ENCODE results near the gene TRIM10.

TRIM10 gene

DNA sequence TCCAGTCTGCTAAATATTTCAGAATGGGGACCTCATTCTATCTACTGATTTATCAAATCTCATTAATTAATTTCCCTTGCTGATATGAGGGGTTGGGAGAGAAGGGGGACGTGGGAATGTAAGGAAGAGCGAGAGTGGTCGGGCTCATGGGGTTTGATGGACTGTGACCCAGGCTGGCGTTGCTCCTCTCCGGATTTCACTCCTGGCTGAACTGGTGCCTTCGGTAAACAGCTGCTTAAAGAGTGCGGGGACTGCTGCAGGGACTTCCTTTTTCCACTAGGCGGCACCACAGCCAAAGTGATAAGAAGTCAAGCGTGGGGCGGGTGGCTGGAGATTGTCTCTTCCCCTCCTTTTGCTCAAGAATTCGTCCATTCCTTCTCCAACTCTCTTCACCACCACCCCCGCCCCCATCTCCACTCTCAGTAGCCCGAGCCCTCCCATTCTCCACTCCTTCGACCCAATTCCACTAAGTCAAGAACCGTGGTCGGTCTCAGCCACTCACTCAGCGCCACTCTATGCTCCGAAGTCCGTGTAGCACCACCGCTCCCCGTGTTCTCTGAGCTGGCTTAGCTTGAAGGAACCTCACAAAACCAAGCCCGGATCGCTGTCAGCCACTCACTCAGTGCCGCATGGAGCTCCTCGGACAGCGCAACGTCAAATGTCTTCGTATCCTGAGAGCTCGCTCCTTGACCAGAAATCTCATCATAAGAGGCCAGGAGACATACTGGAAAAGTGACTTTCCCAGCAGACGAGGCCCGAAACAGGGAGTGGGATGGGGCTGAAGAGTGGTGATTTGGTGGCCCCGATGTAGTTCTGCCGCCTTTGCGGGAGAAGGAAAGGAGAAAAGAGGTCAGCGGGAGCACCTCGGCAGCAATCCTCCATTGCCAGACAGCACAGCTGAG lies 57.8 kb downstream of the TRIM10 start:
- Histone ChIP-seq H3K4me1 (ENCODE audit: insufficient read depth, poor library complexity, severe bottlenecking) (peaks cover 12% of the 10 kb centered on the region), H3K36me3 (ENCODE audit: low read depth) (no peaks in the 10 kb centered on the region), H3K27me3 (ENCODE audit: insufficient read depth, poor library complexity, severe bottlenecking) (no peaks in the 10 kb centered on the region), H3K4me3 (ENCODE audit: severe bottlenecking) (peak overlapping the region; percentile 23), H3K27ac (ENCODE audit: poor library complexity, severe bottlenecking) (no peak overlapping the region), H3K9me3 (ENCODE audit: severe bottlenecking) (no peaks in the 10 kb centered on the region)
- DNase-seq (ENCODE audit: low spot score) (peak; percentile 73), ATAC-seq (ENCODE audit: low read depth) (peak; percentile 47)
- TF ChIP-seq CTCF (IDR thresholded peaks at IDR 0.05; ENCODE audit: poor library complexity, severe bottlenecking) = peak; percentile 91

- no peak for TF ChIP-seq CTCF (IDR thresholded peaks at IDR 0.05; ENCODE audit: poor library complexity, severe bottlenecking)
- DNase-seq (ENCODE audit: low spot score) = no peak
Measured at GRCh38 chr6:30102414-30102969, 58.5 kb downstream of the TRIM10 start.

More at GRCh38 chr6:30102414-30102969, 58.5 kb downstream of the TRIM10 start:
- Histone ChIP-seq H3K27ac (ENCODE audit: poor library complexity, severe bottlenecking) (peak overlapping the region; percentile 40), H3K9me3 (ENCODE audit: severe bottlenecking) (no peaks in the 10 kb centered on the region), H3K4me1 (ENCODE audit: insufficient read depth, poor library complexity, severe bottlenecking) (peaks cover 12% of the 10 kb centered on the region), H3K4me3 (ENCODE audit: severe bottlenecking) (peak overlapping the region; percentile 23), H3K27me3 (ENCODE audit: insufficient read depth, poor library complexity, severe bottlenecking) (no peaks in the 10 kb centered on the region), H3K36me3 (ENCODE audit: low read depth) (no peaks in the 10 kb centered on the region)
- ATAC-seq (ENCODE audit: low read depth) = no peak

All from RWPE2 (cell line).